ENCODE measurements around the gene MT1X. TPM values are rescaled to one million over a fixed set of nuclear protein-coding genes. Genes with fewer than 3 reads are reported as not detected.
"Not testable (repeated sequence)": the region's sequence is repeated elsewhere in the genome, so short reads cannot be mapped to it uniquely, and the experiment has no call there.

The MT1X gene
- total and polyA plus RNA-seq, 2 experiments from 2014 or later: 39.8 to 127 TPM

GRCh38 chr16:56673921-56674320, 8.3 kb upstream of the MT1X start:
- H3K4me1 ChIP-seq (ENCODE audit: insufficient read depth): no peaks in the 10 kb centered on the region
- TF ChIP-seq, protein P1, sequence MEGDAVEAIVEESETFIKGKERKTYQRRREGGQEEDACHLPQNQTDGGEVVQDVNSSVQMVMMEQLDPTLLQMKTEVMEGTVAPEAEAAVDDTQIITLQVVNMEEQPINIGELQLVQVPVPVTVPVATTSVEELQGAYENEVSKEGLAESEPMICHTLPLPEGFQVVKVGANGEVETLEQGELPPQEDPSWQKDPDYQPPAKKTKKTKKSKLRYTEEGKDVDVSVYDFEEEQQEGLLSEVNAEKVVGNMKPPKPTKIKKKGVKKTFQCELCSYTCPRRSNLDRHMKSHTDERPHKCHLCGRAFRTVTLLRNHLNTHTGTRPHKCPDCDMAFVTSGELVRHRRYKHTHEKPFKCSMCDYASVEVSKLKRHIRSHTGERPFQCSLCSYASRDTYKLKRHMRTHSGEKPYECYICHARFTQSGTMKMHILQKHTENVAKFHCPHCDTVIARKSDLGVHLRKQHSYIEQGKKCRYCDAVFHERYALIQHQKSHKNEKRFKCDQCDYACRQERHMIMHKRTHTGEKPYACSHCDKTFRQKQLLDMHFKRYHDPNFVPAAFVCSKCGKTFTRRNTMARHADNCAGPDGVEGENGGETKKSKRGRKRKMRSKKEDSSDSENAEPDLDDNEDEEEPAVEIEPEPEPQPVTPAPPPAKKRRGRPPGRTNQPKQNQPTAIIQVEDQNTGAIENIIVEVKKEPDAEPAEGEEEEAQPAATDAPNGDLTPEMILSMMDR (IDR thresholded peaks at IDR 0.05; ENCODE audit: poor library complexity): peak; percentile 53
- TF ChIP-seq EZH2 (IDR thresholded peaks at IDR 0.05; ENCODE audit: borderline replicate concordance) (no peak), EZH2phosphoT487 (IDR thresholded peaks at IDR 0.05; ENCODE audit: low read depth, severe bottlenecking, unreplicated experiment) (no peak)
- no peak for DNase-seq (ENCODE audit: low spot score)
- H4K20me1 ChIP-seq (ENCODE audit: insufficient read depth, poor library complexity, severe bottlenecking): no peaks in the 10 kb centered on the region
- no peaks in the 10 kb centered on the region for H3K9me3 ChIP-seq (ENCODE audit: low read depth)
- H2AFZ ChIP-seq: no peak overlapping the region
- H3K9me2 ChIP-seq (replicated peaks; ENCODE audit: insufficient read depth): no peaks in the 10 kb centered on the region
- H3K27ac ChIP-seq: no peak overlapping the region
- no peaks in the 10 kb centered on the region for H3K36me3 ChIP-seq (replicated peaks; ENCODE audit: insufficient read depth, low read depth)
- no peak overlapping the region for H3K4me2 ChIP-seq
- H3K27me3 ChIP-seq: peaks cover 88% of the 10 kb centered on the region
- H3K4me3 ChIP-seq: no peak overlapping the region
- 38% methylated on average over 12 of the region's 12 CpGs for WGBS (ENCODE audit: low lambda C conversion rate, missing lambda C conversion rate)
- H3K79me2 ChIP-seq: no peaks in the 10 kb centered on the region

GRCh38 chr16:56674570-56674969, 7.7 kb upstream of the MT1X start:
- not testable (repeated sequence) for H3K4me2 ChIP-seq; H3K4me3 ChIP-seq; H3K27ac ChIP-seq; H3K9me3 ChIP-seq (ENCODE audit: low read depth); H2AFZ ChIP-seq; H3K4me1 ChIP-seq (ENCODE audit: insufficient read depth); H3K79me2 ChIP-seq; H3K36me3 ChIP-seq (replicated peaks; ENCODE audit: insufficient read depth, low read depth); DNase-seq (ENCODE audit: low spot score); H4K20me1 ChIP-seq (ENCODE audit: insufficient read depth, poor library complexity, severe bottlenecking); H3K9me2 ChIP-seq (replicated peaks; ENCODE audit: insufficient read depth)
- peaks cover 82% of the 10 kb centered on the region for H3K27me3 ChIP-seq
- 76% methylated on average over 6 of the region's 6 CpGs for WGBS (ENCODE audit: low lambda C conversion rate, missing lambda C conversion rate)

DNA sequence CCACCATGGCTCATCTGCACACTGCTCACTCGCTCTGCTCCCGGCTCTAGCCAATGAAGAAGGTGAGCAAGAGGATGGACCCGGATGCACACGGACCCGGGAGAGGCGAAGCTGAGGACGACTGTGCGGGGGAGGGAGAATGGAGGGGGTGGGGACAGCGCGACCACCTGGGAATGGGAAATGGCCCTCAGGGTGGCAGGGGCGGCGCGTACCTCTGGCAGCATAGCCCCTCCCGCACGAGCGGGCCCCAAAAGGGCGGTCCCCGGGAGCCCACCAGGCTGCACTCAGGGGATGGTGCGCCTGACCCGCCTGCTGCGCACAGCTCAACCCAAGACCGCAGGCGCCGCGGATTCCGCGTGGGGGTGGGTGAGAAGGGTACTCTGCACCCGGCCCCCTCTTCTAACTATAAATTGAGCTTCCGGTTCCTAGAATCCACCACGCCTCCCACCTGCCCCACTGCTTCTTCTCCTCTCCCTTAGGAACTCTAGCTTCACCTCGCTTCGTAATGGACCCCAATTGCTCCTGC, 6.5 kb upstream of the MT1X start:
- H3K9me3 ChIP-seq (ENCODE audit: low read depth): no peaks in the 10 kb centered on the region
- H3K4me1 ChIP-seq (ENCODE audit: insufficient read depth): no peaks in the 10 kb centered on the region
- no peaks in the 10 kb centered on the region for H4K20me1 ChIP-seq (ENCODE audit: insufficient read depth, poor library complexity, severe bottlenecking)
- peak overlapping the region; percentile 68 for H3K4me2 ChIP-seq
- H3K27me3 ChIP-seq: peaks cover 70% of the 10 kb centered on the region
- no peak overlapping the region for H3K4me3 ChIP-seq
- 4% methylated on average over 27 of the region's 32 CpGs for WGBS (ENCODE audit: low lambda C conversion rate, missing lambda C conversion rate)
- no peak overlapping the region for H2AFZ ChIP-seq
- H3K36me3 ChIP-seq (replicated peaks; ENCODE audit: insufficient read depth, low read depth): no peaks in the 10 kb centered on the region
- no peaks in the 10 kb centered on the region for H3K9me2 ChIP-seq (replicated peaks; ENCODE audit: insufficient read depth)
- H3K79me2 ChIP-seq: no peaks in the 10 kb centered on the region
- no peak for DNase-seq (ENCODE audit: low spot score)
- TF ChIP-seq EZH2phosphoT487 (IDR thresholded peaks at IDR 0.05; ENCODE audit: low read depth, severe bottlenecking, unreplicated experiment) (no peak), EZH2 (IDR thresholded peaks at IDR 0.05; ENCODE audit: borderline replicate concordance) (no peak)
- TF ChIP-seq, protein P1 (IDR thresholded peaks at IDR 0.05; ENCODE audit: poor library complexity): no peak
- no peak overlapping the region for H3K27ac ChIP-seq

GRCh38 chr16:56677474-56677873, 4.8 kb upstream of the MT1X start:
- H3K9me2 ChIP-seq (replicated peaks; ENCODE audit: insufficient read depth): no peaks in the 10 kb centered on the region
- 81% methylated on average over 3 of the region's 3 CpGs for WGBS (ENCODE audit: low lambda C conversion rate, missing lambda C conversion rate)
- no peaks in the 10 kb centered on the region for H3K79me2 ChIP-seq
- H3K4me3 ChIP-seq: no peak overlapping the region
- no peaks in the 10 kb centered on the region for H3K36me3 ChIP-seq (replicated peaks; ENCODE audit: insufficient read depth, low read depth)
- no peaks in the 10 kb centered on the region for H3K9me3 ChIP-seq (ENCODE audit: low read depth)
- no peak overlapping the region for H3K27ac ChIP-seq
- H3K27me3 ChIP-seq: peaks cover 53% of the 10 kb centered on the region
- no peaks in the 10 kb centered on the region for H4K20me1 ChIP-seq (ENCODE audit: insufficient read depth, poor library complexity, severe bottlenecking)
- no peak for DNase-seq (ENCODE audit: low spot score)
- H3K4me1 ChIP-seq (ENCODE audit: insufficient read depth): peaks cover under 1% of the 10 kb centered on the region
- no peak overlapping the region for H3K4me2 ChIP-seq
- no peak for TF ChIP-seq EZH2phosphoT487 (IDR thresholded peaks at IDR 0.05; ENCODE audit: low read depth, severe bottlenecking, unreplicated experiment)
- no peak overlapping the region for H2AFZ ChIP-seq

All from hepatocyte (in vitro differentiated cells).